ENCODE results near the gene FBLN2. TPM values are rescaled to one million over a fixed set of nuclear protein-coding genes. Genes with fewer than 3 reads are reported as not detected.

FBLN2 gene
- total and polyA plus RNA-seq, 3 experiments from 2014 or later, result 0.09 to 3.2 (median 0.18) TPM

GRCh38 chr3:13509059-13509815, 39.7 kb upstream of the FBLN2 start:
- Histone ChIP-seq H3K27me3 (ENCODE audit: insufficient read depth, low read length, poor library complexity, severe bottlenecking) (no peaks in the 10 kb centered on the region), H3K36me3 (ENCODE audit: insufficient read depth, low read length) (no peaks in the 10 kb centered on the region), H3K27ac (ENCODE audit: low read depth, low read length) (no peak overlapping the region), H3K4me3 (ENCODE audit: low read length) (no peak overlapping the region), H3K9me3 (ENCODE audit: low read length) (no peaks in the 10 kb centered on the region), H3K4me1 (ENCODE audit: insufficient read depth, low read length) (no peaks in the 10 kb centered on the region)
- Mint-ChIP-seq H3K9me3 (no peaks in the 10 kb centered on the region), H3K27ac (no peak overlapping the region), H3K4me3 (no peak overlapping the region), H3K27me3 (no peaks in the 10 kb centered on the region), H3K36me3 (peaks cover 0 to 4% (median 0%) of the 10 kb centered on the region in 3 donors), H3K4me1 (no peaks in the 10 kb centered on the region)
- ChIA-PET CTCF (interaction anchor here (1.0 kb wide), 1 partner anchor 140 kb away, joined by 3 read pairs; no protein-coding TSS in a partner anchor), POLR2A (no interaction called here)
- peak in 1 of 5 donors; percentile 39 for DNase-seq

- H3K4me3 Mint-ChIP-seq, result no peak overlapping the region
- no peaks in the 10 kb centered on the region for H3K27me3 ChIP-seq (ENCODE audit: insufficient read depth, low read length, poor library complexity, severe bottlenecking)
- H3K27ac ChIP-seq (ENCODE audit: low read depth, low read length), result no peak overlapping the region
- H3K27me3 Mint-ChIP-seq, result no peaks in the 10 kb centered on the region
- no peaks in the 10 kb centered on the region for H3K4me1 ChIP-seq (ENCODE audit: insufficient read depth, low read length)
- no peaks in the 10 kb centered on the region for H3K4me1 Mint-ChIP-seq
- no peak overlapping the region for H3K27ac Mint-ChIP-seq
- H3K36me3 ChIP-seq (ENCODE audit: insufficient read depth, low read length), result no peaks in the 10 kb centered on the region
- H3K36me3 Mint-ChIP-seq, result no peaks in the 10 kb centered on the region
- POLR2A ChIA-PET, result no interaction called here
- DNase-seq, result peak in 1 of 5 donors; percentile 28
- CTCF ChIA-PET, result no interaction called here
- no peaks in the 10 kb centered on the region for H3K9me3 ChIP-seq (ENCODE audit: low read length)
- H3K9me3 Mint-ChIP-seq, result no peaks in the 10 kb centered on the region
- no peak overlapping the region for H3K4me3 ChIP-seq (ENCODE audit: low read length)
These were observed 39.1 kb upstream of the FBLN2 start for GRCh38 chr3:13509816-13510192.

- no peak overlapping the region for H3K4me3 Mint-ChIP-seq
- no peak overlapping the region for H3K4me3 ChIP-seq (ENCODE audit: low read length)
- CTCF ChIA-PET, result no interaction called here
- H3K4me1 Mint-ChIP-seq, result no peaks in the 10 kb centered on the region
- POLR2A ChIA-PET, result no interaction called here
- no peak for DNase-seq
- H3K9me3 ChIP-seq (ENCODE audit: low read length), result no peaks in the 10 kb centered on the region
- no peaks in the 10 kb centered on the region for H3K27me3 ChIP-seq (ENCODE audit: insufficient read depth, low read length, poor library complexity, severe bottlenecking)
- H3K27ac Mint-ChIP-seq, result no peak overlapping the region
- H3K4me1 ChIP-seq (ENCODE audit: insufficient read depth, low read length), result no peaks in the 10 kb centered on the region
- H3K9me3 Mint-ChIP-seq, result no peaks in the 10 kb centered on the region
- no peaks in the 10 kb centered on the region for H3K36me3 ChIP-seq (ENCODE audit: insufficient read depth, low read length)
- H3K36me3 Mint-ChIP-seq, result no peaks in the 10 kb centered on the region
- H3K27me3 Mint-ChIP-seq, result peaks cover 0 to under 1% of the 10 kb centered on the region in 2 donors
- H3K27ac ChIP-seq (ENCODE audit: low read depth, low read length), result no peak overlapping the region
These were observed 36.5 kb upstream of the FBLN2 start for GRCh38 chr3:13512451-13512850.

- no peaks in the 10 kb centered on the region for H3K4me1 Mint-ChIP-seq
- Histone ChIP-seq H3K36me3 (ENCODE audit: insufficient read depth, low read length) (no peaks in the 10 kb centered on the region), H3K9me3 (ENCODE audit: low read length) (no peaks in the 10 kb centered on the region), H3K4me3 (ENCODE audit: low read length) (no peak overlapping the region), H3K27ac (ENCODE audit: low read depth, low read length) (no peak overlapping the region), H3K4me1 (ENCODE audit: insufficient read depth, low read length) (no peaks in the 10 kb centered on the region), H3K27me3 (ENCODE audit: insufficient read depth, low read length, poor library complexity, severe bottlenecking) (no peaks in the 10 kb centered on the region)
- ChIA-PET POLR2A (no interaction called here), CTCF (no interaction called here)
- H3K4me3 Mint-ChIP-seq, result no peak overlapping the region
- H3K36me3 Mint-ChIP-seq, result no peaks in the 10 kb centered on the region
- peak in 1 of 5 donors; percentile 24 for DNase-seq
- no peak overlapping the region for H3K27ac Mint-ChIP-seq
- no peaks in the 10 kb centered on the region for H3K9me3 Mint-ChIP-seq
- peaks cover 0 to 2% of the 10 kb centered on the region in 2 donors for H3K27me3 Mint-ChIP-seq
These were observed 35.6 kb upstream of the FBLN2 start for GRCh38 chr3:13513051-13513912.

- Mint-ChIP-seq H3K36me3 (no peaks in the 10 kb centered on the region), H3K27me3 (peaks cover 0 to 2% of the 10 kb centered on the region in 2 donors), H3K9me3 (no peaks in the 10 kb centered on the region), H3K27ac (no peak overlapping the region), H3K4me1 (no peaks in the 10 kb centered on the region), H3K4me3 (no peak overlapping the region)
- POLR2A ChIA-PET, result no interaction called here
- Histone ChIP-seq H3K27me3 (ENCODE audit: insufficient read depth, low read length, poor library complexity, severe bottlenecking) (no peaks in the 10 kb centered on the region), H3K4me1 (ENCODE audit: insufficient read depth, low read length) (no peaks in the 10 kb centered on the region), H3K36me3 (ENCODE audit: insufficient read depth, low read length) (no peaks in the 10 kb centered on the region), H3K9me3 (ENCODE audit: low read length) (no peaks in the 10 kb centered on the region), H3K4me3 (ENCODE audit: low read length) (no peak overlapping the region), H3K27ac (ENCODE audit: low read depth, low read length) (no peak overlapping the region)
- CTCF ChIA-PET, result no interaction called here
- no peak for DNase-seq
These were observed 34.9 kb upstream of the FBLN2 start for GRCh38 chr3:13513913-13514517.

GRCh38 chr3:13514639-13515435, 34.1 kb upstream of the FBLN2 start:
- Mint-ChIP-seq H3K27me3 (peaks cover 0 to 2% of the 10 kb centered on the region in 2 donors), H3K27ac (no peak overlapping the region), H3K9me3 (no peaks in the 10 kb centered on the region), H3K36me3 (no peaks in the 10 kb centered on the region), H3K4me1 (no peaks in the 10 kb centered on the region), H3K4me3 (no peak overlapping the region)
- DNase-seq, result no peak
- H3K4me1 ChIP-seq (ENCODE audit: insufficient read depth, low read length), result no peaks in the 10 kb centered on the region
- H3K27ac ChIP-seq (ENCODE audit: low read depth, low read length), result no peak overlapping the region
- no peaks in the 10 kb centered on the region for H3K36me3 ChIP-seq (ENCODE audit: insufficient read depth, low read length)
- ChIA-PET CTCF (no interaction called here), POLR2A (no interaction called here)
- no peak overlapping the region for H3K4me3 ChIP-seq (ENCODE audit: low read length)
- H3K27me3 ChIP-seq (ENCODE audit: insufficient read depth, low read length, poor library complexity, severe bottlenecking), result no peaks in the 10 kb centered on the region
- no peaks in the 10 kb centered on the region for H3K9me3 ChIP-seq (ENCODE audit: low read length)

GRCh38 chr3:13515786-13516759, 32.9 kb upstream of the FBLN2 start:
- Histone ChIP-seq H3K4me3 (ENCODE audit: low read length) (no peak overlapping the region), H3K4me1 (ENCODE audit: insufficient read depth, low read length) (no peaks in the 10 kb centered on the region), H3K9me3 (ENCODE audit: low read length) (no peaks in the 10 kb centered on the region), H3K27ac (ENCODE audit: low read depth, low read length) (no peak overlapping the region), H3K36me3 (ENCODE audit: insufficient read depth, low read length) (no peaks in the 10 kb centered on the region), H3K27me3 (ENCODE audit: insufficient read depth, low read length, poor library complexity, severe bottlenecking) (no peaks in the 10 kb centered on the region)
- H3K9me3 Mint-ChIP-seq, result no peaks in the 10 kb centered on the region
- H3K36me3 Mint-ChIP-seq, result no peaks in the 10 kb centered on the region
- no peak for DNase-seq
- H3K27ac Mint-ChIP-seq, result peak overlapping the region in 1 of 8 donors; percentile 38
- no peaks in the 10 kb centered on the region for H3K4me1 Mint-ChIP-seq
- peaks cover 0 to 2% of the 10 kb centered on the region in 2 donors for H3K27me3 Mint-ChIP-seq
- no peak overlapping the region for H3K4me3 Mint-ChIP-seq
- CTCF ChIA-PET, result interaction anchor here (1.3 kb wide), 1 partner anchor 20 kb away, joined by 3 read pairs; no protein-coding TSS in a partner anchor
- POLR2A ChIA-PET, result no interaction called here

Measured in CD8-positive, alpha-beta memory T cell (primary cell).